A549 (cell line): ENCODE data around the gene GRK1.

Experiments
- BHLHE40 ChIP-seq: IDR thresholded peaks from 2 replicates; pipeline ENCODE4 v1.6.1; 2012; ENCODE audit warnings: low read depth, low read length, inconsistent platforms
- CBX8 ChIP-seq: fragments of 200-600 bp; sonication (generic); IDR thresholded peaks from 2 replicates; pipeline ENCODE4 v1.6.1; 2016
- EP300 ChIP-seq, 2 experiments: fragments of >200 bp; sonication (Bioruptor Twin); formaldehyde crosslinking; IDR thresholded peaks; 2 replicates in 1 of 2; 3 replicates in 1 of 2; pipeline ENCODE4 v1.6.1; 2016 to 2017
- ESRRA ChIP-seq: fragments of 150-350 bp; IDR thresholded peaks from 2 replicates; pipeline ENCODE4 v1.6.1; 2014; ENCODE audit warnings: mild to moderate bottlenecking, low read length, borderline replicate concordance
- JUN ChIP-seq, 2 experiments: fragments of >200 bp; sonication (Bioruptor Twin); formaldehyde crosslinking; IDR thresholded peaks; 2 replicates in 1 of 2; 3 replicates in 1 of 2; pipeline ENCODE4 v1.6.1; 2016 to 2017
- JUNB ChIP-seq: fragments of >200 bp; sonication (Bioruptor Twin); formaldehyde crosslinking; IDR thresholded peaks from 2 replicates; pipeline ENCODE4 v1.6.1; 2016
- MYC ChIP-seq: IDR thresholded peaks from 2 replicates; pipeline ENCODE4 v1.6.1; 2012; ENCODE audit warnings: mild to moderate bottlenecking, inconsistent platforms, low read length, improper control_type of control experiment, borderline replicate concordance
- POLR2A ChIP-seq: IDR thresholded peaks from 2 replicates; pipeline ENCODE4 v1.6.1; 2012; ENCODE audit warnings: mild to moderate bottlenecking, low read length
- RARB ChIP-seq: fragments of 250-450 bp; sonication (Bioruptor Pico); IDR thresholded peaks from 2 replicates; pipeline ENCODE4 v1.8.0; 2021; ENCODE audit warnings: mild to moderate bottlenecking, moderate library complexity
- RFX5 ChIP-seq: fragments of 450-650 bp; IDR thresholded peaks from 2 replicates; pipeline ENCODE4 v1.7.1; 2014; ENCODE audit warnings: antibody characterized with exemption, mild to moderate bottlenecking, moderate library complexity
- TF ChIP-seq, protein P1 (sequence below): fragments of >200 bp; sonication (Bioruptor Twin); formaldehyde crosslinking; IDR thresholded peaks from 3 replicates; pipeline ENCODE4 v1.5.1; 2016
- TF ChIP-seq, protein P2 (sequence below): fragments of 200-600 bp; sonication (generic); IDR thresholded peaks from 2 replicates; pipeline ENCODE4 v1.6.1; 2016; ENCODE audit warnings: antibody characterized with exemption, mild to moderate bottlenecking, moderate library complexity

DNA sequence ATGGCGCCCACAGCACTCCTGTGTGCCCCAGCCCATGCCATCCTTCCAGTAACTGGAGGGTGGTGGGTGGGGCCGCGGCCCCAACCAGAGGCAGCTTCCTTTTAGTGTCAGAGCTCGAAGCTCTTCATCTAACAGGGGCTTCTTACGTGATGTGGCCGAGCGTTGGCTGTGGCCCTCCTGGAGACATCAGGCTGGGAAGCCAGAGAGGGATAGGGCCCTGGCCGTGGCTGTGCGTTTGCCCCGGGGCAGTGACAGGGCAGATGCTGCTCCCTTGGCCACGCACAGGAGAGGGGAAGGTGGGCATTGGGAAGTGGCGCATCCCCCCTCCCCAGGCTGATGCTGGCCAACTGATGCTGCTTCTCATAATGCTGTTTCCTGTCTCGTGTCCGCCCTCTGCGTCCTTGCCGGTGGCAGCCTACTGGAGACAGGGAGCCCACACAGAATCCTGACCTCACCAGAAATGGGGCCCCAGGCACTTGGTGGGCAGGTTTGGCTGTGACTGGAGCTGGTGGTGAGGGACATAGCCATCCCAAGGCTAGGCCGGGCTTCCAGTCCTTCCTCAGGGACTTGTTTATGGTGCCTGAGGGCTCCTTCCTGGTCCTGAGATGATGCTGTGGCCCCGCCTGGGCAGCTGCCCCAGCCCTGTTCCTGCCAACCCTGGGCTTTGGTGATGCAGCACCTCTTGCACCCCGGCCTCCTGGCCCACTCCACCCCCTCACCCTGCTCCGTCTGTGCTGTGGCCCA, 43.4 kb upstream of the GRK1 start:
- TF ChIP-seq JUN (IDR thresholded peaks at IDR 0.05) (no peak), ESRRA (no peak), RARB (CRISPR knock-in tag) (no peak), POLR2A (no peak), MYC (no peak), CBX8 (no peak), RFX5 (no peak), BHLHE40 (no peak), EP300 (IDR thresholded peaks at IDR 0.05) (no peak), JUNB (no peak)
- TF ChIP-seq, protein P1, sequence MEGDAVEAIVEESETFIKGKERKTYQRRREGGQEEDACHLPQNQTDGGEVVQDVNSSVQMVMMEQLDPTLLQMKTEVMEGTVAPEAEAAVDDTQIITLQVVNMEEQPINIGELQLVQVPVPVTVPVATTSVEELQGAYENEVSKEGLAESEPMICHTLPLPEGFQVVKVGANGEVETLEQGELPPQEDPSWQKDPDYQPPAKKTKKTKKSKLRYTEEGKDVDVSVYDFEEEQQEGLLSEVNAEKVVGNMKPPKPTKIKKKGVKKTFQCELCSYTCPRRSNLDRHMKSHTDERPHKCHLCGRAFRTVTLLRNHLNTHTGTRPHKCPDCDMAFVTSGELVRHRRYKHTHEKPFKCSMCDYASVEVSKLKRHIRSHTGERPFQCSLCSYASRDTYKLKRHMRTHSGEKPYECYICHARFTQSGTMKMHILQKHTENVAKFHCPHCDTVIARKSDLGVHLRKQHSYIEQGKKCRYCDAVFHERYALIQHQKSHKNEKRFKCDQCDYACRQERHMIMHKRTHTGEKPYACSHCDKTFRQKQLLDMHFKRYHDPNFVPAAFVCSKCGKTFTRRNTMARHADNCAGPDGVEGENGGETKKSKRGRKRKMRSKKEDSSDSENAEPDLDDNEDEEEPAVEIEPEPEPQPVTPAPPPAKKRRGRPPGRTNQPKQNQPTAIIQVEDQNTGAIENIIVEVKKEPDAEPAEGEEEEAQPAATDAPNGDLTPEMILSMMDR: no peak
- TF ChIP-seq, protein P2, sequence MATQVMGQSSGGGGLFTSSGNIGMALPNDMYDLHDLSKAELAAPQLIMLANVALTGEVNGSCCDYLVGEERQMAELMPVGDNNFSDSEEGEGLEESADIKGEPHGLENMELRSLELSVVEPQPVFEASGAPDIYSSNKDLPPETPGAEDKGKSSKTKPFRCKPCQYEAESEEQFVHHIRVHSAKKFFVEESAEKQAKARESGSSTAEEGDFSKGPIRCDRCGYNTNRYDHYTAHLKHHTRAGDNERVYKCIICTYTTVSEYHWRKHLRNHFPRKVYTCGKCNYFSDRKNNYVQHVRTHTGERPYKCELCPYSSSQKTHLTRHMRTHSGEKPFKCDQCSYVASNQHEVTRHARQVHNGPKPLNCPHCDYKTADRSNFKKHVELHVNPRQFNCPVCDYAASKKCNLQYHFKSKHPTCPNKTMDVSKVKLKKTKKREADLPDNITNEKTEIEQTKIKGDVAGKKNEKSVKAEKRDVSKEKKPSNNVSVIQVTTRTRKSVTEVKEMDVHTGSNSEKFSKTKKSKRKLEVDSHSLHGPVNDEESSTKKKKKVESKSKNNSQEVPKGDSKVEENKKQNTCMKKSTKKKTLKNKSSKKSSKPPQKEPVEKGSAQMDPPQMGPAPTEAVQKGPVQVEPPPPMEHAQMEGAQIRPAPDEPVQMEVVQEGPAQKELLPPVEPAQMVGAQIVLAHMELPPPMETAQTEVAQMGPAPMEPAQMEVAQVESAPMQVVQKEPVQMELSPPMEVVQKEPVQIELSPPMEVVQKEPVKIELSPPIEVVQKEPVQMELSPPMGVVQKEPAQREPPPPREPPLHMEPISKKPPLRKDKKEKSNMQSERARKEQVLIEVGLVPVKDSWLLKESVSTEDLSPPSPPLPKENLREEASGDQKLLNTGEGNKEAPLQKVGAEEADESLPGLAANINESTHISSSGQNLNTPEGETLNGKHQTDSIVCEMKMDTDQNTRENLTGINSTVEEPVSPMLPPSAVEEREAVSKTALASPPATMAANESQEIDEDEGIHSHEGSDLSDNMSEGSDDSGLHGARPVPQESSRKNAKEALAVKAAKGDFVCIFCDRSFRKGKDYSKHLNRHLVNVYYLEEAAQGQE: no peak
